HG02759 (cell line): ENCODE data around the gene RIT2.

Experiments used
- ATAC-seq: cut with Tn5 transposase; IDR thresholded peaks from one replicate; pipeline ENCODE4 v1.9.1; 2021; ENCODE audit warnings: mild to moderate bottlenecking, moderate library complexity; ENCODE audit not compliant: unreplicated experiment

RIT2 gene

DNA sequence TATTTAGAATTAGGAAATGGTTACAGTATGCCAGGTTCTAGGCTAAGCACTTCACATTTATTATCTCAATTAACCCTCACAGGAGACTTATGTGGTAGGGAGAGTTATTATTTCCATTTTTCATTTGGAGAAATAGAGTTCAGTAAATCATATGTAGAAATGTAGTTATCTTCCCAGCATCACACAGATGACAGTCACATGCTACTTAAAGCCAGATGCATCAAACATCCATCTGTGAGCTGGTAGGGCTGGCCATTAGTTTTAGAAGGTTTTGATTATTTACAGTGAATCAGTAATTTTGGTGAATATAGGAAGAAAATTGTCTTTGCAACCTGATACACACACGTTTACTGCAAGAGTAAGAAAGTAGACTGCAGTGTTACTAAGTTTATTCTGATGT is 97.9 kb downstream of the RIT2 start:
- no peak for ATAC-seq

DNA sequence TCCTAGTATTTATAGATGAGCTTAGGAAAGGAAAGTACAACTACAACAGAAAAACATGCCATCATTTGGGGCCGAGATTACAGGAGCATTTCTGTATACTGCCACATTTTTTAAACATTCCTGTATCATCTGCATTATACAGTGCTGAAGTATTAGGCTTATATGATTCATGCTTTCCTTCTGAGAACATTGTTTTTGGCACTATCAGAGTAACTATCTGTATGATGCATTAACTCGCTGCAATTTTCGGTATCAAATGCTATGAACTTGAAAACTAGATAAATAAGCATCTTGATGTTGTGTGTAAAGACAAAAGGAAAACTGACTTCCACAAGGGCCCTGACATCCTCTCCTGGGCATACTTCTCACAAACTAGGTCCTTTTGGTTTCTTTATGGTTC is 102.0 kb downstream of the RIT2 start:
- no peak for ATAC-seq

DNA sequence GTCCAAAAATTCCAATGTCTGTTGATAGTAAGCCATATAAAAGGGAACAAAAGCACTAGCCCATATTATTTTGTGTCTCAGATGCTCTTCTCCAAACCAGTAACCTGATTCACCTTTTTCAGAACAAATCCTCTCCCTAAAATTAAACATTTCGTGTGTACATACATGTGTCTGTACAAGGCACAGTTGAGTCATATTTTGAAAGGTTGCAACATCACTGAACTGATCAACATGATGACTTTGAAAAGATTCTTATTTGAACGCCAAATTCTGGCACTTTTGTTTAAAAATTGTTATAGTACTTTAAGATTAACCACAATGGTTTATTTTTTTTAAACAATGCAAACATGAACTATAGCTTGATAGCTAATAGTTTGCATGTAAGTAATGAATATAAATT is 102.5 kb downstream of the RIT2 start:
- no peak for ATAC-seq

DNA sequence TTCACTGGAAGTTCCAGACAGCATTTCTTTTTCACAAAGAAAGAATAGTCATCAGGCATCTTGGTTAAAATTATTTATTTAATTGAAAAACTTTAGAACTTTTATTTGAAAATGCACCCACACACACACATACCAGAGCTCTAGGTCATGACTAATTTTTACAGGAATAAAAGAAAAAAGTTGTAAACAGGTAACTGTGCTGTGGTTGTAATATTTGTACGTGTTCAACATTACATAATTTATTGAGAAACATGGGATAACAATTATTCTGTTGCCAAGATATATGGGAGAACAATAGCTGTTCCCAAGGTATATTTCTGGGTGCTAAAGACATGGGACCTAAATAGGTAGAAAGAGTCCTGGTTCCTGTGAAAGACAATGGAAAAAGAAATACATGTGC is 104.9 kb downstream of the RIT2 start:
- no peak for ATAC-seq

DNA sequence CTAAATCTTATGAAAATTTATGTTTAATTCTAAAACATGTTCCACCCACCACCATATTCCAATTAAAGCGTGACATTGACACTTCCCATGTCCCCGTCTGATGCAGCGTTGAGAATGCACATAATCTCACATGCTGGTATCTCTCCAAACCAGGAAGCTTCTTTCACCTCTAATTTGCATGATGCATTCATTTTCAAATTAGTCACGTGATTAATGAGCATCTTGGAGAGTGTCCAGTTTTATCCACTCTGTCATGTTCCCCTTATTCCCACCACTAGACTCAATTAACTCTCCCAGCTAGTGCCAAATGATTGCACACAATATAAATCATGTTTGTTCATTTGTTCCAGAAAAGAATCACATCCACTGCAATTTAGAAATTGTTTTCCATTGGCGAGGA is 105.8 kb downstream of the RIT2 start:
- ATAC-seq, result no peak

DNA sequence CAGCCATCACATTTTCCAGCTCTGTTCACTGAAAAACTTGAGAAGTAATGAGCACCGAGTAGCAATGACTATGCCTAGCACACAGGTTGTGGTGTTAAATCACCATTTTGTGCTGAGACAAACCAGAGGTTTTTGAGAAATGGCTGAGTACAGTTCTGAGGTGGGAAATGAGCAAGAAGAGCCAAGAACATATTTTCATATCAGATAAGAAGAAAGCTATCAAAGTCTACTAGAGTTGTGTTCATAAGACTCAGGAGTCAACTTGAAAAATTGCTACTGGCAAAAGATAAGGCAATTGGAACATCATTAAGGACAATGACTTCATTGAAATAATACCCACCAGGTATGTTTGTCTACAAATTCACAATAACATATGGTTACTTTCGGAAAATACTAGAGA is 108.1 kb downstream of the RIT2 start:
- no peak for ATAC-seq

DNA sequence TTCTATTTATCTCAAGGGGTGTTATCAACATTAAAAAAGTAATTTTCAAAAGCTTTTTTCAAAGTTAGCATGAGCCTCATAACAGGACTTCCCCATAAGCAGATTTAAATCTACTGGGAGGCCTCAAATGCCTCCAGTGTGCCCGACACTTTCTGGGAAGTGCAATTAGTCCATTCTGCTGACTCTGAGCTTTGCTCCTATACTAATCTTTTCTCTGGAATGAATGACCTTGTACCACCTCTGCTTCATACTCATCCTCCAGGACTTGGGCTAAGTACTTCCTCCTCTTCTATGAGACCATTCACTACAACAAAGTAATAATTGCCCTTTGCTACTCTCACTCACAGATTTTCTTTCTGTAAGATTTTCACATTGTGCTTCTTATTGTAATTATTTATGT is 111.1 kb downstream of the RIT2 start:
- no peak for ATAC-seq

DNA sequence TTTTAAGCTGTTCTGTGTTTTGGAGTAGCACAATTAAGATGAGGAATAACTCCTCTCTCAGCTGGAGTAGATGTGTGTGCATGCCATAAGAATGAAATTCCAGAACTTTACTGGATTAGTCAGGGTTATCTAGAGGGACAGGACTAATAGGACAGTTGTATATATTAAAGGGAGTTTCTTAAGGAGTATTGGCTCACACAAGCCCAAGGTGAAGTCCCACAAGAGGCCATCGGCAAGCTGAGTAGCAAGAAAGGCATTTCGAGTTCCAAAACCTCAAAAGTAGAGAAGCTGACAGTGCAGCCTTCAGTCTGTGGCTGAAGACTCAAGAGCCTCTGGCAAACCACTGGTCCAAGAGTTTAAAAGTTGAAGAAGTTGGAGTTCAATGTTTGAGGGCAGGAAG is 113.7 kb downstream of the RIT2 start:
- no peak for ATAC-seq

DNA sequence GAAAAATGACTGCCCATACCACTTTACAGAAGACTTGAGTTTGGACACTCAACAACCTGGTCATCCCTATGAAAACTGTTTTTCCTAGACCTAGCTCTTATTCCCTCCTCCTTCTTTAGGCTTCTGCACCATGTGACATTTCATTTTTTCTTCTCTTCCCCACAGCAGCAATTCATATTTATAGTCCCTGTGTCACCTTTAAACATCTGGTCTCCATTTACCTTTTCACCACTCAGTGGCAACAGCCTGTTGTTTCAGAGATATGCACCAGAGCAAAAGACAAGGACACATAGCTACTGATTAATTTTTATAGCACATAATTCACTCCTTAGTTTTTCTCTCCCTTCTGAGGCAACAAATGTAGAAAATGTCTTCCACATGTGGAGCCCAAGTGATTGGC is 118.7 kb downstream of the RIT2 start:
- ATAC-seq, result no peak

DNA sequence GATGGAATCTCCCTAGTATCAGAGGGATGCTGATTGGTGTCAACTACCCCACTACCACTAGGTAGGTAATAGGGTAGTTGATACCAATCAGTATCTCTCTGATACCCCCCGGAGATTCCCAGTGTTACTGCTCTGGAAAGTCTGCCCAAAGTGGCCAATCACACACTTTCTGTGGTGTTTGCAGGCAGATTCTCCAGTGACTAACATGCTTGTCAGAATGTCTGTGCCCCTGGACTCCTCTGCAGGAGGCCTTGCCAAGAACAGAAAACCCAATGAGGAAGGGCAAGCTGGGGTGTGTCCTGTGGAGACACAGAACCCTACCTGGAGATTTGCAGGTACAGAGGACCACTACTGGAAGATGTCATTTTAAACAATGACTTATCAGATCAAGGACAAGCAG is 135.1 kb downstream of the RIT2 start:
- ATAC-seq, result no peak

DNA sequence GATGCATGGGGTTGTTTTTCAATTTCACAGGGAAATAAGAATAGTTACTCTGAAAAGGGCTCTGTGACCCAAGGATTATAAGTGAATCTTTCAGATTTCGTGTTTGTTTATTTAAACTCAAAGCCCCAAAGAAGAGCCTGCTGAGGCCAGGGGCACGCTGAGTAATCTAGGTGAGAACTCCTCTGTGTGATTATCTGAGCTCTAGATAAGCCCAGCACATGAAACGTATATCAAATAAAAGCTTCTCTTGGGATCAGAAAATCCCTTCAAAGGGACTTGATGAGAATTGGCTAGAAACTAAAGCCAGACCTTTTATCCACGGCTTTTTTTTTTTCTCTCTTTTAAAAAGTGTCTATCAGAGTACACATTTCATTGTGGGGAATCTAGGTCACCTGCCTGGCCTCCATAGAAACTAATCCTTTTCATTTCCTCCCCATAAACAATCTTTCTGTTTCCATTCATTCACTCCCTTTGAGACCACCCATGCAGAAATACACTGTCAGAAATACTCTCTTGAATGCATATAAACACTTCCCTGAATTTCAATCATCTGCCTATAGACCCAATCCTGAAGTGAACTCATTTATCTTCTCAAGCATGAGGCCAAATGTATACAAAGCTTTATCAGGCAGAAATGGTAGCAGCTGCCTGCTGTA is 137.4 kb downstream of the RIT2 start:
- ATAC-seq, result no peak

DNA sequence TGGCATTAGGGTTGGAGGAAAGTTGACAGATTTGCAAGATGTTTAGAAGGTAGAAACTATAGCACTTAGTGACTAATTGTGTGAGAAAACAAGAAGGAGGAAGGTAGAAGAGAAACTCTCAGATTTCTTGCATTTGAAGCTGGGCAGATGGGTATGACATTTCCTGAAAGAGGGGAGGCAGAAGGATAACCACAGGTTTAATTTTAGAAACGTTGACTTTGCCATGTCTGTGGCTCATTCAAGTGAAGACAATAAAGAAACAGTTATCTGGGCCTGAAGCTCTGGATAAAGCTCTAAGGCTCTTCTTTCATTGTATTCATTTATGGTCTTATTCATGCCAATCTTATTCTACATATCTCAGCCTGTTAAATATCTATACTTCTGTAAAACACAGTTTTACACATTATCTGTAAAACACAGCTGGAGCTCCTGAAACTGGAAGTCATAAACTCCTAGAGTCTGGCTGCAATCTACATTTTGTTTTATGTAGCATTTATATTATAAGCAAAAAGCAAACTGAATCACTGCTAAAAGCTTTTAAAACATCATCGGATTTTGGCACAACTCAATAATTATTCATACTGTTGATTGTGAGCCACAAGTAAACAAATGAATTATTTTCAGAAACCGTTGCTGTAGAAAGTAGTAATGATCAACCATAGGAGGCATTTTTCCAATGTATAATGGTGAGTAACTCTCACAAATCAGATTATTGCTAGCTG is 138.5 kb downstream of the RIT2 start:
- ATAC-seq, result no peak

DNA sequence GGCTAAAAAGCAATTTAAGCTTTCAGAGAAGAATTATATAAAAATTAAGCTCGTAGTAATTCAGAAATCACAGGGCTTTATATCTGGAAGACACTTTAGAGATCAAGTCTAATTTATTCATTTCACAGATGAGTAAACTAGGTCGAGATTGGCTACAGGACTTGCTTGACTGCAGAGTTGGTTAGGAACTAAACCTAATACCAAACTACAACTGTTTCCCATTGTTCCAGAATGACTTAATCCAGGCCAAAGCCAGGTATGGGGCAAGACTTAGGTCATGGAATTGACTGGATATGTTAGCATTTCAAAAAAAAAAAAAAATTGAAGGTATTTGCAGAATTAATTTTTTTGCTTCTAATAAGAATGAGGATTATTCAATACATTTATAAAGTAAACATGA is 146.1 kb downstream of the RIT2 start:
- ATAC-seq, result no peak

DNA sequence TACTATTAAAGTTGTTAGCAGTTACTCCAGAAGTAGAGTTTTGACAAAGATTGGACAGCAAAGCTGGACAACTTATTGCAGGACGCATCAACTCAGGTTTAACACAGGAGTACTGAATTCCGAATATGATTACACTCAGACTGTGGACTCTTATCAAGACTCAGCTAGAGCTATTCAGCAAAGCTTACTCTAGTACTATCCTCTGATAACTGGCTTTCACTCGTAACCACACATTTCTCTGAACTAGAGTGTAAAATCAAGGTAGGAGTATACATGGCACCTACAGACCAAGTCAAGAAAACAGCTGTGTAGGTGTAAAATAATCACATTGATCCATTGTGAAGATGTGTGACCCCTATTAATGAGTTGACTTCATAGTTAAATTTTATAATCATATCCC is 154.2 kb downstream of the RIT2 start:
- ATAC-seq, result no peak

DNA sequence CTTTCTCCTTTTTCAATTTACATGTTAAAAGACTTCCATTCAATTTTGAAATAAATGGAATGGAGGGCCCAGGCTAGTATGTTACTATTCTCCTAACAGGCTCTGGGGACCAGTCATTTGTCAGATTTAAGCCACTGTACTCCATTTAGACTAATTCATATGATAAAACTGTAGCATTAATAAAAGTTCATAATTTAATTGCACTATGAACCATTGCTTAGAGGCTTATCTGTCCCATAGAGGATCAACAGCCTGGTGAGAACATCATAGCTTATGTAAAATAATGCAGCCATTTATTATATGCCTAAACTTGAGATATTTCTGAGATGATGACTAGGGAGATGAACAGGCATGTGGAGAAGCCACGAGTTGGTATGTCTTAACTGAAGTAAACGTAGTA is 156.0 kb downstream of the RIT2 start:
- ATAC-seq, result no peak

DNA sequence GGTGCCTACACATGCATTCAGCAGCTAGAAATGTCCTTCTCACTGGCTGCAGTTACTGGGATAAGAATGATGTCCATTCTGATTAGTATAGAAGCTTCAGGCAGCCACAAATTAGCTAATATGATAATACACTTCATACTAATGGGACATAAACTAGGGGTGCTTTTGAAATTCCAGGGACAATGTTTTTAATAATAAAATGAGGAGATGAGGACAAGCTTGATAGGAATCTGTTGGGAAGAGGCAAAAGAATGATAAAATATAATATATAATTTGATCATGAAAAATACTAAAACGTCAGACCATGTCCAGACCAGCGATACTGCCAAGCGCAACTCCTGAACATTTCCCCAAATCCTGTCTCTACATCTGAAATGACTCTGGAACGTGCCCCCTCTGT is 157.1 kb downstream of the RIT2 start:
- ATAC-seq, result no peak

DNA sequence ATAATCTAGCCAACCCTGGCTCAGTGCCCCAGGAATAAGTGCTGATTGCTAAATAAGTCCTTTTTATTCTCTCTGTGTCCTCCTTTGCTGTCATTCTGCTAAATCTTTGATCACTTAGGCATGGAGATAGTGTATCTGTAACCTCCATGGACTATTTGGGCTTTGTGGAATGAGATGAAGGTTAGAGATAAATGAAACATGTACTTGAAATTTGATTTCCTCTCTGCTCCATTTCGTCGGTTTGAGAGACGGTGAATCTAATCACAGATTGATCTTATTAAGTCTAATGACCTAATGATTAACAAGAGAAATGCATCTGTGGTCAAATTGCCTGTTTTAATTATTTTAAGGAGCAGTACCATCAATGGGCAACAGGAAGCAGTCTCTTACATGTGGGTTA is 159.2 kb downstream of the RIT2 start:
- ATAC-seq, result no peak

DNA sequence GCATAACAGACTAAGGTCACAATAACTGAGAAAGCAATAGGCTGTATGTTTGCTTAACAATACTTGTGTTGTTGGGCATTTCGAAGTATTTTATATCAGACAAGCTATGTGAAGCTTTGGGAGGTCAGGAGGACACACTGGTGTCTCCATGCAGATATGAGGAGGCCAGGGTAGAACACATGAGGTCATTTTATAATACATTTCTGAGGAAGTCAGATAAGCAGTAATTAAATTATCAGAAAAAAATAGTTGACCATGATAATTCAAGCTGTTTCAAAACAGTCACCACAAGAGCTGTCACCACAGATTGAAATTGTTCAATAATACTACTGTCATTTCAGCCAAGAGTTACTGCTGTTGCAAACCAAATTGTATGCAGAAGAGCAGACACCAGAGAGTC is 160.6 kb downstream of the RIT2 start:
- no peak for ATAC-seq

DNA sequence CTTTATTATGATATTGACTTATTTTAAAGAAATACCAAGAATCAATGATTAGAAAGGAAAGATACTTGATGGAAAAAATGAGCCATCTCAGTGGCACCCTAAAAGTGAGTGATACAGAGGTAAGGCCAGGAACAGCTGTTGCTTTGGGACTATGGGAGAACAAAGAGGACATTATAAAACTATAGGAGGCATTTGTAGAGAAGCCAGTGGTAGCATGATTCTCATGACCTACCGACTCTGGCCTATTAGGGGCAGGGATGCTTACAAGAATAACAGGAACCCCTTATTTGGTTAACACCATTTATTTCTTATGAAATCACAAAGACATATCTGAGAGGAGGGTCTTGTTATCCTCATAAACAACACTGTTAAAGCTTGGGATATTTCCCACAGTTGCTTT is 162.2 kb downstream of the RIT2 start:
- ATAC-seq, result no peak

DNA sequence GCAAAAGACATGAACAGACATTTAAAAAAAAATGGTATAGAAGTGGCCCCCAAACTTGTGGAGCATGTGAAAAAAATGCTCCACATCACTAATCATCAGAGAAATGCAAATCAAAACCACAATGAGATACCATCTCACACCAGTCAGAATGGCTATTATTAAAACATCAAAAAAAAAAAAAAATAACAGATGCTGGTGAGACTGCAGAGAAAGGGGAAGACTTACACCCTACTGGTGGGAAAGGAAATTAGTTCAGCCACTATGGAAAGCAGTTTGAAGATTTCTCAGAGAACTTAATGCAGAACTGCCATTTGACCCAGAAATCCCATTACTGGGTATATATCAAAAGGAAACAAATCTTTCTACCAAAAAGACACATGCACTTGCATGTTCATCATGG is 164.8 kb downstream of the RIT2 start:
- ATAC-seq, result no peak

DNA sequence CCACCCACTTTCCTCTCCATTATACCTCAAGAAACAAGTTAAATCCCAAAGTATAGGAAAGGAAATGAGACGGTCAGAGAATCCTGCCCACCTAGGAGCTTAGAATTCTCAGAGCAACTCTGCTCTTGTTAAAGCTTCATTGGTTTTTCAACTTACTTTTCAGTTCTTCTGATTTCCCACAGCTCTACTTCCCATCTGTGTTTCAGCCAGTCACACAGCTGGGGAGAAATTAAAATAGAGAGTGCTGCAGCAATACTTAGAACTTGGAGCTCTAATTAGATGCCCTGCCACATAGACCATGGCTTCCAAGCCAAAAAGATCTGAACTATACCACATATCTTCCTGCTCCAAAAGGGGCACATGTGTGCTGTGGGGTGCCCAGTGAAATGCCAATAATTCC is 166.7 kb downstream of the RIT2 start:
- no peak for ATAC-seq

DNA sequence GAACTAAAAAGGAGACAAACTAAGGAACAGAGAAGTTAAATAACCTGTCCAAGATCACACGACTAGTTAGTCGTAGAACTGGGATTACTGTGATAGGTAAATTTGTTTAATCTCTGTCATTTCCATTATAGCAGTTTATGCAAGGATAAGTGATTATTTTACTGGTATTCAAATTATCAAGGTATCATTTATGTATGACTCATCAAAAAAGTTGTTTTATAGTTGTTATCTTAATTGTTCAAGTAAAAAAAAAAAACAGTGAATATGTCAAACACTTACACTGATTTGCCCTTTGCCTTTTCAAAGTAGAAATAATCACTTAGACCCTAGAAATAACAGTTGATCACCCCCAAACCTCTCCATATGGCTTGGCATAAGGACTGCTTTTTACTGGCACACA is 173.6 kb downstream of the RIT2 start:
- no peak for ATAC-seq

DNA sequence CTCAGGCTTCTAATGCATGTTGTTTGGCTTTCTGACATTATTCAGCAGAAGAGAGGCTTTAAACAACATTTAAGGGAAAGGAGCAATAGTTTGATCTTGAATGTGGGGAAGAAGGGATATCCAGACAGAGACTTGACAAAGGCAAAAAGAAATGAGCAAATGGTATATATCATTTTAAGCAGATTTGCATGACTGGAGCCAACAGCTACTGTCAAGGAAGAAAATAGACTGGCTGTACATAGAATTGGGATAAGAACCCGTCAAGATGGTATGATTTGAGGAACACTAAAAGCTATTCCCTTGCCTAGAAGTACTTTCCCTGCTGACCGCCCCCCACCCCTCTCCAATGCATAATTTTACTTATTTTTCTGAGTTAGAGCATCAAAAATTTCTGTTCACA is 174.5 kb downstream of the RIT2 start:
- ATAC-seq, result no peak
